NOMO-1 treated with dmso at 0.1 percent for 144 hours (cell line): ENCODE measurements around the gene SPDYE11.
"Not testable (repeated sequence)": the region's sequence is repeated elsewhere in the genome, so short reads cannot be mapped to it uniquely, and the experiment has no call there.

Source experiments
- DNase-seq: peaks from one replicate; lab custom pipeline; 2025; ENCODE audit not compliant: unreplicated experiment; lab: John Stamatoyannopoulos, UW

SPDYE11 gene, protein sequence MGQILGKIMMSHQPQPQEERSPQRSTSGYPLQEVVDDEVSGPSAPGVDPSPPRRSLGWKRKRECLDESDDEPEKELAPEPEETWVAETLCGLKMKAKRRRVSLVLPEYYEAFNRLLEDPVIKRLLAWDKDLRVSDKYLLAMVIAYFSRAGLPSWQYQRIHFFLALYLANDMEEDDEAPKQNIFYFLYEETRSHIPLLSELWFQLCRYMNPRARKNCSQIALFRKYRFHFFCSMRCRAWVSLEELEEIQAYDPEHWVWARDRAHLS

DNA sequence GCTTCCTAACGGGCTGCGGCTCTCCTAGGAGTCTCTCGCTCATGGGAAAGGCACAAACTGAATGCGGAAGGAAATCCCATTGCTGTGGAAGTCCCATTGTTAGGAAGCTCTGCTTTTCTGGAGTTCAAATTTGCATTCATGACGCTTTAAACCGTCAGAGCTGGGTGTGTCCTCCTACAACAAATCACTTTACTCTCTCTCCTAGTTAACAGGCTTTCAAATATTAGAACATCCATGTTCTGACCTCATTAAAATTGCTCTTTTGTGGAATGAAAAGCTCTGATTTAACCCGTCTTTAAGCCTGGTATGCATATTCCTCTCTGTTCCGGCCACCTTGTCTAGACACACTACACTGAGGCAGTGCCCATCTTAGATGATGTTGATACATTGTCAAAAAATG lies at the start of gene SPDYE11:
SPDYE11 (minus strand) TSS at position 101 of the 400 bp plus-strand sequence. CDS start 1,800 bp downstream, outside the sequence.
- DNase-seq, result not testable (repeated sequence)

DNA sequence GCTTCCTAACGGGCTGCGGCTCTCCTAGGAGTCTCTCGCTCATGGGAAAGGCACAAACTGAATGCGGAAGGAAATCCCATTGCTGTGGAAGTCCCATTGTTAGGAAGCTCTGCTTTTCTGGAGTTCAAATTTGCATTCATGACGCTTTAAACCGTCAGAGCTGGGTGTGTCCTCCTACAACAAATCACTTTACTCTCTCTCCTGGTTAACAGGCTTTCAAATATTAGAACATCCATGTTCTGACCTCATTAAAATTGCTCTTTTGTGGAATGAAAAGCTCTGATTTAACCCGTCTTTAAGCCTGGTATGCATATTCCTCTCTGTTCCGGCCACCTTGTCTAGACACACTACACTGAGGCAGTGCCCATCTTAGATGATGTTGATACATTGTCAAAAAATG lies 28.2 kb upstream of the SPDYE11 start, which contains the start of gene SPDYE9:
SPDYE9 (minus strand) TSS at position 101 of the 400 bp plus-strand sequence. CDS start 1,800 bp downstream, outside the sequence.
- DNase-seq, result not testable (repeated sequence)

DNA sequence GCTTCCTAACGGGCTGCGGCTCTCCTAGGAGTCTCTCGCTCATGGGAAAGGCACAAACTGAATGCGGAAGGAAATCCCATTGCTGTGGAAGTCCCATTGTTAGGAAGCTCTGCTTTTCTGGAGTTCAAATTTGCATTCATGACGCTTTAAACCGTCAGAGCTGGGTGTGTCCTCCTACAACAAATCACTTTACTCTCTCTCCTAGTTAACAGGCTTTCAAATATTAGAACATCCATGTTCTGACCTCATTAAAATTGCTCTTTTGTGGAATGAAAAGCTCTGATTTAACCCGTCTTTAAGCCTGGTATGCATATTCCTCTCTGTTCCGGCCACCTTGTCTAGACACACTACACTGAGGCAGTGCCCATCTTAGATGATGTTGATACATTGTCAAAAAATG lies 28.0 kb downstream of the SPDYE11 start, which contains the start of gene SPDYE8:
SPDYE8 (minus strand) TSS at position 101 of the 400 bp plus-strand sequence. CDS start 1,800 bp downstream, outside the sequence.
- DNase-seq, result not testable (repeated sequence)

DNA sequence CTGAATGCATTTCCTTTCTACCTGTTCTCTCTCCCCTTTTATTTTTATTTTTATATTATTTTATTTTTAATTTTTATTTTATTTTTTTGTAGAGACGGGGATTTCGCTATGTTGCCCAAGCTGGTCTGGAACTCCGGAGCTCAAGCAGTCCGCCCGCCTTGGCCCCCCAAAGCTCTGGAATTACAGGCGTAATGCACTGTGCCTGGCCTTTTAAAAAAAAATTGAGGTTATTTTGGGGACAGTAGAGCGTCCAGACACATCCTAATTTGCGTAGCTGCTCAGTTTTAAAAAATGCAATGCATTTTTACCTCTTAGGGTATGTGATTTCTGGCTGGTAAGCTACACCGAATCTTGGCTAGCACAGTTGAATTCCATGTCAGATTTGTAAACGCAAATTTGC lies 51.2 kb downstream of the SPDYE11 start:
- not testable (repeated sequence) for DNase-seq

DNA sequence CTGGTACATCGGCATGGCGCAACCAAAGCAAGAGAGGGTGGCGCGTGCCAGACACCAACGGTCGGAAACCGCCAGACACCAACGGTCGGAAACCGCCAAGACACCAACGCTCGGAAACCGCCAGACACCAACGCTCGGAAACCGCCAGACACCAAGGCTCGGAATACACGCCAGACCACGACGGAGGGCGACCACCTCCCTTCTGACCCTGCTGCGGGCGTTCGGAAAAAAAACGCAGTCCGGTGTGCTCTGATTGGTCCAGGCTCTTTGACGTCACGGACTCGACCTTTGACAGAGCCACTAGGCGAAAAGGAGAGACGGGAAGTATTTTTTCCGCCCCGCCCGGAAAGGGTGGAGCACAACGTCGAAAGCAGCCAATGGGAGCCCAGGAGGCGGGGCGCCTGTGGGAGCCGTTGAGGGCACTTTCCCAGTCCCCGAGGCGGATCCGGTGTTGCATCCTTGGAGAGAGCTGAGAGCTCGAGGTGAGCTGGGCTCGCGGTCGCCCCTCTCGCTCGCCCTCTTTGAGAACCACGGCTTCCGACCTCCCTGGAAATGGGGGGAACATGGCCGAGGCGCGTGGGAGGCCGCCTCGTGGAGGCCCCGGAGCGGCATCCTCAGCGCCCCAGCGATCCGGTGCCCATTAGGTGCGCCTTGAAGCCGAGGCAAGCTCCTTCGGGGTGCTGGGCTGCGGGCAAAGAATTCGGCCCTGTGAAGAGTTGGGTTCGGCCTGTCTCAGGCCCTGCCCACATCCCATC lies 51.8 kb downstream of the SPDYE11 start:
- DNase-seq, result not testable (repeated sequence)

DNA sequence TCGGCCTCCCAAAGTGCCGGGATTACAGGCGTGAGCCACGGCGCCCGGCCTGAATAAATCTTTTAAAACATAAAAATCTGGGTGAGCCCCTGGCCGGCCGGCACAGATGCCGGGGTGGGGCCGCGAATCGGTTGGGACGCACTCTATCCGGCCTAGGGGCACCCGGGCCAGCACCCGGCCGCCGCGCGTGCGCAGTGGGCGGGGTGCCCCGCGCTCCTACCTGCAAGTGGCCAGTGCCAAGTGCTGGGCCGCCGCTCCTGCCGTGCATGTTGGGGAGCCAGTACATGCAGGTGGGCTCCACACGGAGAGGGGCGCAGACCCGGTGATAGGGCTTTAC lies 52.4 kb downstream of the SPDYE11 start:
- DNase-seq, result not testable (repeated sequence)

DNA sequence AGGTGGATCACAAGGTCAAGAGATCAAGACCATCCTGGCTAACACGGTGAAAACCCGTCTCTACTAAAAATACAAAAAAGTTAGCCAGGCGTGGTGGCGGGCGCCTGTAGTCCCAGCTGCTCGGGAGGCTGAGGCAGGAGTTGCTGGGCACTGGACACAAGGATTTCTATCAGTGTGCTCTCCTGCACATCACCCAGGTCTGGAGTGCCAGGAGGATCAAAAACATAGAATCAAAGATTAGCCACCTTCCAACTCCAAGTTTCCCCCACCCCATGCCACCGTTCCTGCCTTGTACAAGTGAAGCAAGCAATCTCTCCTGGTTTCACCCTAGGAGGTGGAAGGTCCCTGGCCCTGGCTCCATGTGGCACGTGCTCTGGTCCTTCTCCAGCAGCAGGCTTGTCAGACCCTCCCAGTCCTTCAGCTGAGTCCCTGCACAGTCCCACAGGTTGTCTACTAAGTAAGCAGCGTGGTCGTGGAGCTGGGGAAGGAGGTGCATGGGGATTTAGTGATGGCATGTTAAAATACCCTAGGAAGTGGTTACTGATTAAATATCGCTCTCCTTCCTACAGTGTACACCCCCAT lies 59.7 kb downstream of the SPDYE11 start:
- DNase-seq, result not testable (repeated sequence)
